Activated naive CD8-positive, alpha-beta T cell treated with anti-CD3 and anti-CD28 coated beads, Interleukin-2, amount 10 ng/mL, durations not matched to agents 7 days and 5 days (primary cell): Measurements from ENCODE around the gene C1QTNF3. TPM values are rescaled to one million over a fixed set of nuclear protein-coding genes. Genes with fewer than 3 reads are reported as not detected.

Experiments
- ATAC-seq: fragments of 150-1000 bp; cut with Tn5 transposase; one replicate; pipeline ENCODE4 v1.10.0; 2021; ENCODE audit warnings: low read depth, moderate library complexity
- POLR2A ChIA-PET: fragments of 350-600 bp; sonication (Branson Sonifier 250); formaldehyde crosslinking; loops from one replicate; lab custom pipeline; 2021; ENCODE audit warnings: antibody characterized with exemption; lab: Charles Lee
- DNase-seq: peaks from one replicate; pipeline ENCODE4 v3.0.0; 2021
- H3K27ac Mint-ChIP-seq: one replicate; pipeline ENCODE4 v1.8.0; 2022; ENCODE audit warnings: mild to moderate bottlenecking, mixed read lengths
- H3K27me3 Mint-ChIP-seq: one replicate; pipeline ENCODE4 v1.8.0; 2022; ENCODE audit warnings: mild to moderate bottlenecking, moderate library complexity, mixed read lengths
- H3K36me3 Mint-ChIP-seq: one replicate; pipeline ENCODE4 v1.8.0; 2021; ENCODE audit warnings: mild to moderate bottlenecking, mixed read lengths
- H3K4me1 Mint-ChIP-seq: one replicate; pipeline ENCODE4 v1.8.0; 2021; ENCODE audit warnings: mixed read lengths
- H3K4me3 Mint-ChIP-seq: one replicate; pipeline ENCODE4 v1.8.0; 2022; ENCODE audit warnings: mild to moderate bottlenecking, moderate library complexity, mixed read lengths
- H3K9me3 Mint-ChIP-seq: one replicate; pipeline ENCODE4 v1.8.0; 2021; ENCODE audit warnings: mixed read lengths
- total RNA-seq, 2 experiments: library from RNA; stranded (reverse); gene quantifications; one replicate each; pipeline ENCODE4 v1.2.3, GENCODE V29; 2021

C1QTNF3 gene
- total RNA-seq, 2 experiments from 2014 or later = 4.1 to 4.8 TPM

- Mint-ChIP-seq H3K27me3 (no peaks in the 10 kb centered on the region), H3K4me3 (no peak overlapping the region), H3K36me3 (peaks cover 5% of the 10 kb centered on the region), H3K4me1 (no peaks in the 10 kb centered on the region), H3K27ac (no peak overlapping the region), H3K9me3 (peaks cover 3% of the 10 kb centered on the region)
- no peak for ATAC-seq
- POLR2A ChIA-PET = no interaction called here
- DNase-seq = no peak
Observed at GRCh38 chr5:34059977-34060376, 17.0 kb upstream of the C1QTNF3 start.

GRCh38 chr5:34058532-34058931, 15.5 kb upstream of the C1QTNF3 start:
- no peak for ATAC-seq
- POLR2A ChIA-PET = no interaction called here
- Mint-ChIP-seq H3K27me3 (no peaks in the 10 kb centered on the region), H3K36me3 (peaks cover 3% of the 10 kb centered on the region), H3K4me1 (no peaks in the 10 kb centered on the region), H3K27ac (no peak overlapping the region), H3K9me3 (no peaks in the 10 kb centered on the region), H3K4me3 (no peak overlapping the region)
- no peak for DNase-seq

GRCh38 chr5:34057569-34057968, 14.6 kb upstream of the C1QTNF3 start:
- DNase-seq (no peak), ATAC-seq (no peak)
- POLR2A ChIA-PET = no interaction called here
- H3K27me3 Mint-ChIP-seq = no peaks in the 10 kb centered on the region
- H3K36me3 Mint-ChIP-seq = peaks cover 1% of the 10 kb centered on the region
- no peak overlapping the region for H3K4me3 Mint-ChIP-seq
- no peak overlapping the region for H3K27ac Mint-ChIP-seq
- H3K4me1 Mint-ChIP-seq = no peaks in the 10 kb centered on the region
- no peaks in the 10 kb centered on the region for H3K9me3 Mint-ChIP-seq

GRCh38 chr5:34057118-34057517, 14.1 kb upstream of the C1QTNF3 start:
- Mint-ChIP-seq H3K4me3 (no peak overlapping the region), H3K9me3 (no peaks in the 10 kb centered on the region), H3K36me3 (peaks cover 1% of the 10 kb centered on the region), H3K4me1 (no peaks in the 10 kb centered on the region), H3K27me3 (no peaks in the 10 kb centered on the region), H3K27ac (no peak overlapping the region)
- POLR2A ChIA-PET = no interaction called here
- DNase-seq (no peak), ATAC-seq (no peak)

- no peaks in the 10 kb centered on the region for H3K27me3 Mint-ChIP-seq
- no peak overlapping the region for H3K4me3 Mint-ChIP-seq
- DNase-seq (no peak), ATAC-seq (no peak)
- H3K4me1 Mint-ChIP-seq = no peaks in the 10 kb centered on the region
- POLR2A ChIA-PET = no interaction called here
- peaks cover 7% of the 10 kb centered on the region for H3K36me3 Mint-ChIP-seq
- no peaks in the 10 kb centered on the region for H3K9me3 Mint-ChIP-seq
- H3K27ac Mint-ChIP-seq = no peak overlapping the region
Observed at GRCh38 chr5:34055667-34056066, 12.7 kb upstream of the C1QTNF3 start.

- Mint-ChIP-seq H3K9me3 (no peaks in the 10 kb centered on the region), H3K27me3 (no peaks in the 10 kb centered on the region), H3K36me3 (peaks cover 9% of the 10 kb centered on the region), H3K4me1 (no peaks in the 10 kb centered on the region), H3K4me3 (no peak overlapping the region), H3K27ac (no peak overlapping the region)
- no peak for ATAC-seq
- DNase-seq = no peak
- POLR2A ChIA-PET = no interaction called here
Observed at GRCh38 chr5:34054400-34054729, 11.4 kb upstream of the C1QTNF3 start.

GRCh38 chr5:34053571-34054399, 10.8 kb upstream of the C1QTNF3 start:
- no peaks in the 10 kb centered on the region for H3K27me3 Mint-ChIP-seq
- no peaks in the 10 kb centered on the region for H3K4me1 Mint-ChIP-seq
- POLR2A ChIA-PET = no interaction called here
- no peak overlapping the region for H3K4me3 Mint-ChIP-seq
- H3K36me3 Mint-ChIP-seq = peaks cover 9% of the 10 kb centered on the region
- DNase-seq = no peak
- ATAC-seq = no peak
- H3K27ac Mint-ChIP-seq = no peak overlapping the region
- no peaks in the 10 kb centered on the region for H3K9me3 Mint-ChIP-seq

GRCh38 chr5:34053133-34053532, 10.1 kb upstream of the C1QTNF3 start:
- Mint-ChIP-seq H3K27me3 (no peaks in the 10 kb centered on the region), H3K4me3 (no peak overlapping the region), H3K27ac (no peak overlapping the region), H3K36me3 (peaks cover 9% of the 10 kb centered on the region), H3K9me3 (no peaks in the 10 kb centered on the region), H3K4me1 (no peaks in the 10 kb centered on the region)
- POLR2A ChIA-PET = no interaction called here
- DNase-seq (no peak), ATAC-seq (no peak)

GRCh38 chr5:34051374-34051980, 8.5 kb upstream of the C1QTNF3 start:
- Mint-ChIP-seq H3K36me3 (peaks cover 9% of the 10 kb centered on the region), H3K9me3 (no peaks in the 10 kb centered on the region), H3K27me3 (no peaks in the 10 kb centered on the region), H3K27ac (no peak overlapping the region), H3K4me1 (no peaks in the 10 kb centered on the region), H3K4me3 (no peak overlapping the region)
- DNase-seq (no peak), ATAC-seq (no peak)
- POLR2A ChIA-PET = no interaction called here

- H3K9me3 Mint-ChIP-seq = no peaks in the 10 kb centered on the region
- DNase-seq = no peak
- no peak for ATAC-seq
- no peak overlapping the region for H3K27ac Mint-ChIP-seq
- H3K36me3 Mint-ChIP-seq = peaks cover 8% of the 10 kb centered on the region
- H3K4me3 Mint-ChIP-seq = no peak overlapping the region
- POLR2A ChIA-PET = no interaction called here
- peaks cover 4% of the 10 kb centered on the region for H3K4me1 Mint-ChIP-seq
- H3K27me3 Mint-ChIP-seq = no peaks in the 10 kb centered on the region
Observed at GRCh38 chr5:34047774-34048572, 5.0 kb upstream of the C1QTNF3 start.

- POLR2A ChIA-PET = no interaction called here
- no peak overlapping the region for H3K4me3 Mint-ChIP-seq
Observed at GRCh38 chr5:34047143-34047542, 4.1 kb upstream of the C1QTNF3 start.

GRCh38 chr5:34045996-34046395, 3.0 kb upstream of the C1QTNF3 start:
- no peaks in the 10 kb centered on the region for H3K27me3 Mint-ChIP-seq
- POLR2A ChIA-PET = no interaction called here

More at GRCh38 chr5:34047143-34047542, 4.1 kb upstream of the C1QTNF3 start:
- Mint-ChIP-seq H3K36me3 (peaks cover 9% of the 10 kb centered on the region), H3K27me3 (no peaks in the 10 kb centered on the region), H3K4me1 (peaks cover 4% of the 10 kb centered on the region), H3K27ac (no peak overlapping the region), H3K9me3 (no peaks in the 10 kb centered on the region)
- ATAC-seq = no peak
- DNase-seq = no peak

GRCh38 chr5:34045023-34045422, 2.0 kb upstream of the C1QTNF3 start:
- DNase-seq (no peak), ATAC-seq (no peak)
- no peaks in the 10 kb centered on the region for H3K27me3 Mint-ChIP-seq
- peaks cover 1% of the 10 kb centered on the region for H3K36me3 Mint-ChIP-seq
- H3K4me1 Mint-ChIP-seq = peaks cover 4% of the 10 kb centered on the region
- H3K4me3 Mint-ChIP-seq = no peak overlapping the region
- no peak overlapping the region for H3K27ac Mint-ChIP-seq
- no peaks in the 10 kb centered on the region for H3K9me3 Mint-ChIP-seq
- POLR2A ChIA-PET = no interaction called here

More at GRCh38 chr5:34045996-34046395, 3.0 kb upstream of the C1QTNF3 start:
- Mint-ChIP-seq H3K36me3 (peaks cover 6% of the 10 kb centered on the region), H3K4me3 (no peak overlapping the region), H3K4me1 (peaks cover 4% of the 10 kb centered on the region), H3K27ac (no peak overlapping the region), H3K9me3 (no peaks in the 10 kb centered on the region)
- no peak for DNase-seq
- no peak for ATAC-seq
